GM21515 (cell line): Measurements from ENCODE around the gene P2RY2.

Experiments
- ATAC-seq: cut with Tn5 transposase; IDR thresholded peaks from one replicate; pipeline ENCODE4 v1.9.1; 2021; ENCODE audit not compliant: unreplicated experiment

The P2RY2 gene

DNA sequence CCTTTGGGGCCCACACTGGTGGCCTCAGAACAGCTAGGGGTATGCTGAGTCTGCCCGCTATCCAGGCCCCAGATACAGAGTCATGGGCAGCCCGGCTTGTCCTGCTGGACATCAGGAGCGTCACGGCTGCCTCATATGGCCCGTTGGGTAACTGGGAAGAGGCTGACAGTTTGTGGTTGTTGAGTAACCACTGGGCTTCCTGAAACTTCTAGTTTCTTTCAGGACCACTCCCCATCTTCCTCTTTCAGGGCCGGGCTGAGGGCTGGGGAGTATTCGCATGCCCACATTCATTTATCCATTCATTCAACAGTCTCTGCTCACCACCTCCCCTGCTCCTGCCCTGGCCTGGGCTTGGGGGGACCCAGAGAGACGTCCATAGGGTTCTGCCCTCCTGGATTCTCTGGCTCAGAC lies 13.4 kb upstream of the P2RY2 start:
- no peak for ATAC-seq

DNA sequence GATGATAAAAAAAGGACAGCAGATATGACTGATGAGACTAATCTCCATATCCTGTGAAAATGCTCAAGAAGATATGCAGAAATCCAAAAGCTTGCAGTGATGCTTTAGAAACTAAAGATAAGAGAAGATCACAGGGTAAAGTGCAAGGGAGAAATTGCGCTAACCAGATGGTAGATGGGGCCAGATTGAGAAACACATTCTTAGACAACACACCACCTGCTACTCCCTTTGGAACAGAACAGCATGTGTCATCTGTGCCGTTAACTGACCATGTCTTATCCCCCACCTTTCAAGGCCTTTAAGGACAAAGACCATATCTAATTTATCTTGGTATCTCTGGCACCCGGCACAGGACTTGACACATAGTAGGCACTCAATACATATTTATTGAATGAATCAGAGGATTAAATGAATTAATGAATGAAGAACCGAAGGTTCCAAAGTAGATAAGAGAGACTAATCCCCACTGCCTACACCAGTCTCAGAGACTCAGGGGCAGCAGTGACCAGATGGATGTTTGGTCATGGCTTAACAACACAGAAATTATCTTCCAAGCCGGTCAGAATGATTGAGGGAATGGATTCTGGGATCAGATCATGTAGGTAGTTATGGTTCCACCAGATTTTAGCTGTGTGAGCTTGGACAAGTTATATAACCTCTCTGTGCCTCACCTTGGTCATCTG lies 12.3 kb upstream of the P2RY2 start:
- no peak for ATAC-seq

DNA sequence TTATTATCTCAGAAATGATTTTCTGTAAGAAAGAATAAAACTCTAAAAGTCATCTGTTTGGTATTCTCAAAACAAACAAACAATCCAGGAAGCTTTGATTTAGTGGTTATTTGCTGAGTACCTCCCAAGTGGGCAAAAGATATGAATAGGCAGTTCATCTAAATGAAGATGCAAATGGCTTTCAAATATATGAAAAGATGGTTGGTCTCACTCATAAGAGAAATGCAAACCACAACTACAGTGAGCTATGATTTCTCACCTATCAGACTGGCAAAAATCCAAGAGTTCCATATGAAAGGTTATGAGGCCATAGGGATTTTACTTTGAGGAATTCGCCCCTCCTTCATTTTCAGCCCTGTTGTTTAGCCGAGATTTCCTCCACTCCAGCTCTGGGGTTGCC lies 11.3 kb upstream of the P2RY2 start:
- ATAC-seq: no peak

DNA sequence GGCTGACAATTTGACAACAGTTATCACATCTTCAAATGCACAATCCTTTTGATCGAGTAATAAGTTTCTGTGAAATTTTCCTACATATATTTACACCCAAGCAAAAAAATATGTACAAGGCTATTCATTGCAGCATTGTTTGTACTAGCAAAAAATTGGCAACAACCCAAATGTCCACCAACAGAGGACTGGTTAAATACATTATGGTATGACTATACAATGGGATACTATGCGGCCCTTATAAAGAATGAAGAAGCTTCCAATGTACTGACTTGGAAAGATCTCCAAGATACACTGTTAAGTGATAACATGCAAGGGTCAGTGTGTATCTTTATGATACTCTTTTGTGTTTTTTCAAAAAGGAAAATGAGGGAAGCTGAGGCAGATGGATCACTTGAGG lies 8.2 kb upstream of the P2RY2 start:
- no peak for ATAC-seq

DNA sequence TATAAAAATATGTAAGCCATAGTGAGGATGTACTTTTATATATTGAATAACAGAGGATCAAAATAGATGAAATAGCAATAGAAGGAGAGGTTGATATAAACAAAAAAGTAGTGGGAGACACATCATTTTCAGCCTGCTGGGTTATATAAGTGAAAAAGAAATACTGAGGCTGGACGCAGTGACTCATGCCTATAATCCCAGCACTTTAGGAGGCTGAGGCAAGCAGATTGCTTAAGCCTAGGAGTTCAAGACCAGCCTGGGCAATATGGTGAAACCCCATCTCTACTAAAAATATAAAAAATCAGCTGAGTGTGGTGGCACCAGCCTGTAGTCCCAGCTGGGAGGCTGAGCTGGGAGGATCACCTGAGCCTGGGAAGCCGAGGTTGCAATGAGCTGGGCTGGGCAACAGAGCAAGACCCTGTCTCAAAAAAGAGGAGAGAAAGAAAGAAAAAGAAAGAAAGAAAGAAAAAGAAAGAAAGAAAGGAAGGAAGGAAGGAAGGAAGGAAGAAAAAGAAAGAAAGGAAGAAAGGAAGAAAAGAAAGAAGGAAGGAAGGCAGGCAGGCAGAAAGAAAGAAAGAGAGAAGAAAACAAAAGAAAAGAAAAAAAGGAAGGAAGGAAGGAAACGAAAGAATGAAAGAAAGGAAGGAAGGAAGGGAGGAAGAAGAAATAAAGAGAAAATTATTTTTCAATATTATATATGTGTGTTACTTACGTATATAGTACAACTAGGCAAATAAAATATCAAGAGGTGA lies 7.0 kb upstream of the P2RY2 start:
- ATAC-seq: no peak

DNA sequence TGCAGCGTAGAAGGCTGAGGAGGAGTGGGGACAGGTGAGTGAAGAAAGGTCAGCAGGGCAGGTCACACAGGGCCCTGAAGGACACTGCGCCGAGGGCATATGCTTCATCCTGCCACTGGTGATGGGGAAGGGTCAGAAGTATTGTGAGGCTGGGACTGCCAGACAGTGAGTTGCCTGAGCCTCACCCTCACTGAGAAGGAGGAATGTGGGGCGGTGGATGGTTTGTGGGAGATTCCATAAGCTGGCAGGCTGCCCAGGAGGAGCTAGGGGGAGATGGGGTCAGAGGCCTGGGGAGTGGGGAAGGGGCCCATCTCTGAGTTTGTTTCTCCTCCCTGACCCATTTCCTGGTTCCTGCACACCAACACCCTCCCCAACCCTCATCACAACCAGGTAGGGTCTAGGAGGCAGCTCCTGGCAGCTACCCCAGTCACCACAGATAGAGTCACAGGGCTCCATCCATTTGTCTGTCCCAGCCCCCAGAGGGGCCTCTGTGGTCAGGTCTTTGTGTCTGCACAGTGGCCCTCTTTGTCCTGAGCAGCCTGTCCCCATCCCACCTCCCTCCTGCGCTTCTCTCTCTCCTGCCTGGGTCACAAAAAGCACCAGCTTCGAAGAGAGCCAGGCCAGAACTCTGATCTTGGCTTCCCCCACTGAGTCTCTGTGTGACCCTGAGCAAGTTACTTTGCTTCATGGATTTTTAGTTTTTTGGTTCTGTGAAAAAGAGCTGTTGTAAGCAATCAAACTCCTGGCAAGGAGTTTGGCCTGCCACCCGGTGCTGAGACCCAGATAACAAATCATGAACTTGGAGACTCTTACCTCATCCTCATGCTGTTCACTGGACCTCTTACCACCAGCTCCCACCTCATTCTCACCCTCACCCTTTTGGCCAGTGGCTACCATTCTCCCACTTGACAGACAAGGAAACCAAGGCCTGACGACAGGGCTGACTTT lies 4.6 kb upstream of the P2RY2 start:
- ATAC-seq: no peak

DNA sequence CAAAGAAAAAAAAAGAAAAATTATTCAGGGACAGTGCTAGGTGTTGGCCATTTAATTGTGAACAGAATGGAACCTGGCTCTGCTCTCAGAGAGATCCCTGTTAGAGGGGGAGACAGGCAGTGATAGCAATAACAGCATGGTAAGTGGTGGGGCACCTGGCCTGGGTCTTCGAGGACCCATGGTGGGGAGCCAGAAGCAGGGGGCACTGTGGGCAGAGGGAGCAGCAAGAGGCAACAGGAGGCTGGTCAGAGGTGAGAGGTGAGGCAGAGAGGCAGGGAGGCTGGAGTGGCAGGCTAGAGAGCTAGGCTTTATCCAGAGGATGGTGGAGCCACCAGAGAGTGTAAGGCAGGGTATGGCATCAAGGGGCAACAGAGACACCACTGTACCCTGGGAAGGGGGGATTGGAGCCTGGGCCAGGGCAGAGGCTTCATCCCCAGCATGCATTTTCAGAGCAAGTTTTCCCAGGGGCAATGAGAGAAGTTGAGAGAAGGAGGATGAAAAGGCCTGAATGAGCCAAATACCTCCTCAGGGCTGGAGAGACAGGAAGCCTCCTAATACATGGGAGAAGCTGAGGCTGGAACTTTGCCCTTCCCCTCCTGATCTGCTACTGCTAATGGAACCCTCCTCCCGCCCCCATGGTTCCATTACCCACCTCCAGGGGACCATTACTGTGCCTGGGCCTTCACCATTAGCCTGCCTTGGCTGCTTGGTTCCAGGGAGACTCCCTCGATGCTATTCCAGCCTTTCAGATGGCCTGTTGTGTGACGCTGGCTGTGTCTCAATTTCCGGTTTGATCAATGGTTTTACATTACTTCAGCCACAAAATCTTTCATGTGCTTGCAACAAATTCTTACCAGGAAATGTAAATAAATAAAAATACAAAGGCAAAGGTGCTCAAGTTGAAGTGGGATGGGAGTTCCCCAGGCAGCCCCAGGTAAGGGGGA lies 2.6 kb upstream of the P2RY2 start:
- ATAC-seq: no peak

DNA sequence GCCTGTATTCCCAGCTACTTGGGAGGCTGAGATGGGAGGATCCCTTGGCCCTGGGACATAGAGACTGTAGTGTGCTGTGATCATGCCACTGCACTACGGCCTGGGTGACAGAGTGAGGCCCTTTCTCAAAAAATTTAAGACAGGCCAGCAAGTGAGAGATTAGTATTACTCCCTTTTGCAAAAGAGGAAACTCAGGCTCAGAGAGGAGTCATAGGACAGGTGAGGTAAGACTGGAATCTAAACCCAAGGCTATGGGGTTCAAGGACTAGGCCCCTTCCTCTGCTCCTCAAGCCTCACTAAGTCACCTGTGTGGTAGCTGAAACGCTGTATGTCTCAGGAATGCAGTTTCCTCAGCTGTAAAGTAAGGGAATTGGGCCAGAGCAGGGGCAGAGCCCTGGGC lies 1.6 kb upstream of the P2RY2 start:
- no peak for ATAC-seq

DNA sequence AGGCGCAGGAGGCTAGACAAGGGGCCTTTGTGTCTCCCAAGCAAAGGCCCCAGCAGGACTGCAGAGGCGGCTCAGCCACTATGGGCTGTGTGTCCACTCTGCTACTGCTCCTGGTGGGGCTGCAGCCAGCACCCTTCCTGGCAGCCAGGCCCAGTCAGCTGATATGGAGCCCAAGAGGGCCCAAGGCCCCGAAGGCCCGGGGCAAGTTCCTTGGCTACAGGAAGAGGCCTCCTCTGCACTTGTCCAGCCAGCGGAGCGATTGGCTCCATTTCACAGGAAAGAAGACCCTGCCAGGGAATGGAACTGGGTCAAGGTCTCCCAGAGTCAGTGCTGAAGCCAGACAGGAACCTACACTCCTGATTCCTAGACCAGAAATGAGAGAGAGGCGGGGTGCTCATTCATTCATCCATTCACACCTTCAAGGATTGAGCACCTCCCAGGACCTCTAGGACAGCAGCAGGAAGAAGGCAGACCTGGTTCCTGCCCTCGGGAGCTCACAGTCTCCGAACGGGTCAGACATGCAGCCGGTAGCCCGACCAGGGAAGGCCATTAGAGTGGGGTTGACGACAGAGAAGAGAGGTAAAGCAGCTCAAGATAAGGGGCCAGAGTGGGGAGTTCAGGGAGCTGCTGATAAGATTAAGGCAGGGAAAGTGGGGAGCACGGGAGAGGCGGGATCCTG lies 811 bp upstream of the P2RY2 start:
- no peak for ATAC-seq

DNA sequence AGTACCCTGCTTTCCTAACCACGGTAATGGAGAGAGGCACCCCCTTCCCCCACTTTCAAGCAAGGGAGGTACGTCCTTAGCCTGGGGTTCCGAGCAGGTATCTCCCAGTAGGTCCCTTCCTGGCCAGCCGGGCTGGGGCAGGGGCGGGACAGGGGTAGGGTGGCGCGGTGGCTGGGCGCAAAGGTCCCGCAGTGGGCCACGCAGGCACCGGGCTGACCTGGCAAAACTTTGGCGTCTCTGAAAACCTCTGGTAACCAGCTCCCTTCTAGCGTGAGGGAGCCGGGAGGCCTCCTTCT lies 323 bp upstream of the P2RY2 start:
- ATAC-seq: no peak

DNA sequence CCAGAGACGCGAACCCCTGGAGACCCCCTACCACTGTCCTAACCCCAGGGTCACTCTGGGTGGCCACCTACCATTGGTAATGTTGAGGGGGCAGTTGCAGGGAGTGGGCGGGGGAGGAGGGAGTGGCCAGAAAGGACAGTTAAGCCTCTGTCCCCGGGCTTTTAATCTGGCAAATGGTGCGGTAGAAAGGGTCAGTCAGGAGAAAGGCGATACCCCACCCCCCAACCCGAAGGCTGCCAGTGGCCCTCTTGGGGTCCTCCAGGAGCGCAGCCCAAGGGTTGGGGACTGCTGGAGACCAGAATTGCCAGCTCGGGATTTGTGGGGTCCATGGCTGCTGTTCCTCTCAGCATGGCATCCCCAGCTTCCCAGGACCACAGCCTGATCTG lies 742 bp downstream of the P2RY2 start:
- ATAC-seq: no peak

DNA sequence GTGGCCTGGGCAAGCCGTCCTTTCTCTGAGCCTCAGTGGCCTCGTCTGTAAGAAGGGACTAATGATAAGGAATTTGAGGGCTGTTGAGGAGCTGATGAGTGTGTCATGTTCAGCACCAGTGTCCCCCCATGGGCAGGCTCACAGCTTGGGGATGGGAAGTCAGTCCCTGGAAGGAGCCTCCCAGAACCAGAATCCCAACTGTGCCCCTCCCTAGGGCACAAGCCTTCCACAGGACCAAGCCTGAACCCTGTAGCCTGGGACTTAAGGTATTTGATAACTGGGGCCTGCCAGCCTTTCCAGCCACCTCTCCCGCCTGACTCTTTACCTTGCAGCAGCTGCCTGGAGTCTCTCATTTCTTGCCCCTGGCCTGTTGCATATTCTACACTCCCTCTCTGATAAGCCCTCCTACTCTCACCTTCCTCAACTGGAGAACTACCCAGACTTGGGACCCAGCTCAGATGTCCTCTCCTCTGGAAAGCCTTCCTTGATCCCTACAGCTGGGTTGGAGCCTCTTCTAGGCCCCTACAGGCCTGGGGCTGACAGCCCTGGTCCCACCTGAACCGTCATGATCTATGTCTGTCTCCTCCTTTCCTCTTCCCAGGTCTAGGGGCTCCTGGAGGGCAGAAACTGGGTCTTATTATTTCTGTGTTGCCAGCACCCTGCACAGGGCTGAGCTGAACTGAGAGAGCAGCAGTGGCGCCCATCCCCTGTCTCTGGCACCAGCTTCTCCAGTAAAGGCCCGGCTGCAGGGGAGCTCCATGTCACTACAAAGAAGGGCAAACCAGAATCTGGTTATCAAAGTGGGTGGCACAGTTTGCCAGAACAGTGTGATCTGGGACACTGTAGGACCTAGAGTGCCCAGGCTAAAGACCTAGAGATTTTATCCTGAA lies 1.6 kb downstream of the P2RY2 start:
- ATAC-seq: no peak

DNA sequence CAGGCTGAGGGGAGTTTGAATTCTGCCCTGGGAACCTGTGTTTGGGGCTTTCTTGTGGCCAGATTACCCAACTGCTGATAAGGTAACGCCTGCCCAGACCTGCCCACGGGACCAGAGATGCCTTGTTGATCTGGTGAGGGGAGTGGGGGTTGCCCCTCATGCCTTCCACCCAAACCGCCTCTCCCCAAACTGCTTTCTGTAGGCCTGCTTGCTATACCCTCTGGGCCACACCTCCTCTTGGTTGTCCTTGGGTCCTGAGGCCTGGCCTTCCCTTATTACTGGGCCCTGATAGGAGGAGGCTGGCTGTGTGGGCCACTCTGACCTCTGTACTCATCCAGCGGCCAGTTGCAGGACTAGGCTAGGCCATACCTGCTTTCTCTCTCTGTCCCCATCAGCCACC lies 3.4 kb downstream of the P2RY2 start:
- no peak for ATAC-seq

DNA sequence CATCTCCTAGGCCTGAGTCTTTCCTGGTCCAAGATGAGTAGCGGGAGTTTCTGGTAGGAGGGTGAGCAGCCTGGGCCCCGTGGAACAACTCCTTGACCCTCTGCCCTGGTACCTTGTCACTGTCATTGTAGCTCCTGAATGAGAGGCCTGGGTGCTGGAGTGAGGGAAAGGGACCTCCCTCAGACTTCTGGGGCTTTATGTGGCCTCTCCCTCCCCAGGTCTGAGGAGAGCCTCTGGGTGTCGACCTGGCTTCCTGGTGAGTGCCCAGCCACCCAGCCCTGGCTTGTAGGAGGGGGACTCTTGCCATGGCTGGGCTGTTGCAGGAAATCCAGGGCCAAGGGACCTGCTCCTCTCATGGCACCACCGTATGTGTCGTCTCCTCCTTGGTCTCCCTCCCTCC lies 3.9 kb downstream of the P2RY2 start:
- no peak for ATAC-seq

DNA sequence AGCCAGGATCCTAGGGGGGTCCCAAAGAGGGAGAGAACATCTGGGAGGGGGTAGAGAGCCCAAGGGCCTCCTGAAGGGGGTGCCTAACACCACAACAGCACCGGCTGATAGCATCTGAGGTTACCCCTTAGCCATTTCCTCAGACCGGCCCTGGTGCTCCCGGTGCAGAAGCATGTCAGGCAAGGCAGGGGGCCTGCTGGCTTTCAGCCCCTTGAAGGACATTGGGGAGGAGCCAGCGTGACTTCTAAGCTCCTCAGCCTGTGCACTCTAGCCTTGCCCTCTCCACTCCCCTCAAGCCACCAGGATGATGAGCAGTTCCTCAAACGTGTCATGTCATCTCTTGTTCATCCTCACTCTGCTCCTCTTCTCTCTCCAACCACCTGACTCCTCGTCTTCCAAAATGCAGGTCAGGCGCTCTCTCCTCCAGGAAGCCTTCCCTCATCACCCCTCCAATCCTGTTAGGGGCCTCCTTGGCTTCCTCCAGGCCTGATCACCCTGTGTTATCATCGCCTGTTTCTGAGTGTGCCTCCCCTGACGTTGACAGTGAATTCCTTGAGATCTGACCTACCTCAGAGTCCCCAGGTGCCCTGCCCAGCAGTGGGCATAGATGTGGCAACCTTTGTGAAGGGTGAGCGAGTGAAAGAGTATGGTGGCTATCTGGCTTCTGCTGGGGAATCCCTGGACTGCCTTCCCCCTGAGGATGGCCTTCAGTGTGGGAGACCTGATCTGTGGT lies 6.1 kb downstream of the P2RY2 start:
- ATAC-seq: no peak

DNA sequence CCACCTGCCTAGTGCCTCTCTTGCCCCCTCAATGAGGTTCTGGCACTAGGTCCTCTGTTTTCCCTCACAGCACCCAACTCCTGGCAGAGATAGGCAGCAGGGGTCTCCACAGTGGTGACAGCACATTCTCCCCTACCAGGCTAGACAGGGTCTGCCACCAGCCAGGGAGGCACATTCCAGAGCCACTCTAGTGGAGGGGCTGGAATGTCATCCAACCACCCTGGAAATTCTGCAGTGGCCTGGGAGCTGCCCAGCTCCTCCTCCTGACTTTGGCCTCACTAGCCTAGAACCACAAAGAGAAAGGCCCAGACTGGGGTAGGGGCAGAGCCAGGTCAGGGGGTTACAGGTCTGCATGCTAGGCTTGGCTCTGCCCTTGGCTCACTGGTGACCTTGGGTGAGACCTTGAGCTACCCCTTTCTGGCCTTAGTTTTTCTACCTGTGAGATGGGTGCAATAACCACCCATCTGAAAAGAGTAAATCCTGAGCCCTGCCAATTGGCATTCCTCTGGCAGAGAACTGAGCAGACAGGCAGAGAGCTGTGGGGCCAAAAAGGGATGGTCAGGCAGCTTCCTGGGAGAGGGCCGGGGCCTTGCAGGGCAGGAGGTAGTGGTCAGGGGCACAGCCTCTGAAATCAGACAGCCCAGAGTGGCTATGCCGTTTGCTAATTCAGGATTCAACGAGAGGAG lies 7.1 kb downstream of the P2RY2 start:
- no peak for ATAC-seq

DNA sequence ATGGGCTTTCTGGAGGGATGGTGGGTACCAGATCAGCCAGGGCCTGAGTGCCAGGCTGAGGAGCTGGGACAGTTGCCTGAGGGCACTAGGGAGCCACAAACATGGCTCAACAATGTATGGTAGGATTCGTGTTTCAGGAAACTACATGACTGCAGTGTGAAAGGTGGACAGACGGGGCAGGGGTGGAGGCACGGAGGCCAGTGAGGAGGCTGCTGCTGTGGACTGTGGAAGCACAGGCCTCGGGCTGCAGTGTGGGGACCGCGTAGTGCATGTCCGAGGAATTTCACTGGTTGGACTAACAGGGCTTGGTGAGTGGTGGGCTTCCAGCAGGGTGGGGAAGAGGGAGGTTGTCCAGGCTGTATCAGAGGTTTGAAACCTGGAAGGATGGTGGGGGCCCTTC lies 7.8 kb downstream of the P2RY2 start:
- no peak for ATAC-seq
